K562 (cell line): ENCODE results near the gene MAP3K20. TPM values are rescaled to one million over a fixed set of nuclear protein-coding genes. Genes with fewer than 3 reads are reported as not detected.

Experiments
- BRF1 ChIP-seq: IDR thresholded peaks from 3 replicates; pipeline ENCODE4 v1.6.1; 2011; ENCODE audit warnings: borderline replicate concordance, mild to moderate bottlenecking; ENCODE audit not compliant: insufficient read length; ENCODE audit errors: extremely low read depth
- CBFA2T2 ChIP-seq: fragments of 450-650 bp; conservative IDR thresholded peaks from 2 replicates; pipeline ENCODE4 v1.6.1; 2017; ENCODE audit warnings: mild to moderate bottlenecking
- CBX2 ChIP-seq: fragments of 200-600 bp; sonication (generic); IDR thresholded peaks from one replicate; pipeline ENCODE4 v1.6.1; 2012; ENCODE audit warnings: mild to moderate bottlenecking, low read length, inconsistent platforms; ENCODE audit not compliant: insufficient read depth, poor library complexity, severe bottlenecking
- CCNT2 ChIP-seq: IDR thresholded peaks from 2 replicates; pipeline ENCODE4 v1.6.1; 2011; ENCODE audit warnings: borderline replicate concordance, low read depth, mild to moderate bottlenecking, moderate library complexity, mixed read lengths, low read length; ENCODE audit not compliant: insufficient read length; ENCODE audit errors: extremely low read depth
- KHSRP ChIP-seq: fragments of 450-650 bp; IDR thresholded peaks from 2 replicates; pipeline ENCODE4 v1.6.1; 2017
- NEUROD1 ChIP-seq: fragments of 150-350 bp; IDR thresholded peaks from 2 replicates; pipeline ENCODE4 v1.6.1; 2014; ENCODE audit warnings: borderline replicate concordance, low read length, low read depth; ENCODE audit not compliant: partially characterized antibody
- NUFIP1 ChIP-seq: fragments of 450-650 bp; IDR thresholded peaks from 2 replicates; pipeline ENCODE4 v1.6.1; 2018; ENCODE audit not compliant: partially characterized antibody
- RFX7 ChIP-seq: fragments of 250-450 bp; sonication (Bioruptor Pico); IDR thresholded peaks from 2 replicates; pipeline ENCODE4 v1.5.1; 2021; ENCODE audit warnings: mild to moderate bottlenecking
- RUNX1 ChIP-seq: sonication (generic); IDR thresholded peaks from 2 replicates; pipeline ENCODE4 v1.6.1; 2016; ENCODE audit warnings: antibody characterized with exemption, low read depth
- SNIP1 ChIP-seq: fragments of 450-650 bp; IDR thresholded peaks from 2 replicates; pipeline ENCODE4 v1.7.1; 2017; ENCODE audit warnings: low read depth, mild to moderate bottlenecking
- SUPT5H ChIP-seq: fragments of 450-650 bp; IDR thresholded peaks from 2 replicates; pipeline ENCODE4 v1.6.1; 2016
- ZNF253 ChIP-seq: fragments of 250-450 bp; sonication (Bioruptor Pico); conservative IDR thresholded peaks from 2 replicates; pipeline ENCODE4 v1.6.1; 2021; ENCODE audit warnings: mild to moderate bottlenecking
- polyA plus RNA-seq, 8 experiments: library from polyadenylated mRNA; depleted of rRNA in 4 of 8; stranded (reverse) in 5 of 8; unstranded in 3 of 8; fragments of >200 nt; fragmentation: Nextera tagmentation in 2 of 8; fragmentation: Illumina TruSeq in 1 of 8; extraction: Ambion mirVana in 2 of 8; extraction: Trizol in 1 of 8; gene quantifications; 2 replicates each; pipeline versions ENCODE4 v1.2.1 to v1.2.3, GENCODE V29; 2011 to 2014; ENCODE audit warnings: inconsistent platforms in 1 of 8, missing spikeins in 1 of 8
- total RNA-seq, 7 experiments: library from RNA; depleted of rRNA in 6 of 7; stranded (reverse); fragments of >200 nt in 6 of 7; fragmentation: Illumina TruSeq in 2 of 7; extraction: Trizol in 2 of 7; gene quantifications; 2 replicates each; pipeline versions ENCODE4 v1.2.1 to v1.2.3, GENCODE V29; 2011 to 2021; ENCODE audit warnings: low replicate concordance in 1 of 7
- TF ChIP-seq, protein P1 (sequence below), 2 experiments: IDR thresholded peaks; 2 replicates each; pipeline ENCODE4 v1.6.1; 2011; ENCODE audit warnings: borderline replicate concordance in 1 of 2, control low read depth in 1 of 2, low read depth in 1 of 2, low read length in 1 of 2, mild to moderate bottlenecking in 1 of 2, mixed read lengths in 1 of 2, moderate library complexity in 1 of 2; ENCODE audit not compliant: insufficient read depth in 1 of 2, insufficient read length in 1 of 2, poor library complexity in 1 of 2, severe bottlenecking in 1 of 2; ENCODE audit errors: extremely low read depth in 1 of 2
- TF ChIP-seq, protein P2 (sequence below): sonication (generic); formaldehyde crosslinking; IDR thresholded peaks from 2 replicates; pipeline ENCODE4 v1.8.0; 2023; ENCODE audit warnings: missing genetic modification reagents, mild to moderate bottlenecking, borderline replicate concordance
- TF ChIP-seq, protein P3 (sequence below): fragments of 450-650 bp; IDR thresholded peaks from 2 replicates; pipeline ENCODE4 v1.6.1; 2016; ENCODE audit warnings: borderline replicate concordance
- TF ChIP-seq, protein P4 (sequence below): fragments of 250-450 bp; sonication (Bioruptor Pico); IDR thresholded peaks from 2 replicates; pipeline ENCODE4 v1.8.0; 2021; ENCODE audit warnings: mild to moderate bottlenecking, moderate library complexity

MAP3K20 gene
- total and polyA plus RNA-seq, 9 of the 15 experiments (the other 6 are each of a cell fraction or from before 2014, with no cell fraction given): 9.8 to 34.2 (median 27.3) TPM

DNA sequence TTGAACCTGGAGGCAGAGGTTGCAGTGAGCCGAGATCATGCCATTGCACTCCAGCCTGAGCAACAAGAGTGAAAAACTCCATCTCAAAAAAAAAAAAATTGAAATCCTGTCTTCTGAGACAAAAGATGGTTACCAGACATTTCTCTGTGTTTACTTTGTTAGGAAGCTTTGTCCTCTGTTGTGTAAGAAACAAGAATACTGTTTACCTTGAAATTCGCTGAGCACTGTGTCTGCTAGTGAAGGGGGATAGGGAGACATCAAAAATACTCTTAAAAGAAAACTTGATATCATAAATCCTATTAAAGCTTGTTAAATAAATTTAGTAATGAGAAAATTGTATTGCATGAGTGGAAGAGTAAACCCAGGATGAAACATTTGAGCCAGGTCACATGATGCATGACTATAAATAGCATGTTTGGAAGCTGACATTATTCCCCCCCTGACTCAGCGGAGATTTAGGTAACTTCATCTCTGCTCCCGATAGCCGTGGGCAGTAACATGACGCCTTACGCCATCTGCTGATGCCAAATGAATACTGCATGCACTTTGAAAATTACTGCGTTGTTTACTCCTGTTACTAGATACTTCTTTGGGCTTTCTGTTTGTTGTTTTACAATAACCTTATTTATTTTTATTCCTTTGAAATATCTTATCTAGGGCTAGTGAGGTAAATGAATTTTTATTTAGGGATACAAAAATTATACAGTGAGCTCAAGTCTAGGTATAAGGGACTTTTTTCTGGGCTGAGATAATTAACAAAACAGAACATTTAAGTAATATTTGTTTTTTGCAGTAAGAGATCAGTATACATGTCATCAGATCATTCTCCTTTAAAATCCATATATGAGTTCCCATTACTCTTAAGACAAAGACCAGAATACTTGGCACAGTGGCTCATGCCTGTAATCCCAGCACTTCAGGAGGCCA is 134.9 kb downstream of the MAP3K20 start (continued):
- TF ChIP-seq, protein P1, sequence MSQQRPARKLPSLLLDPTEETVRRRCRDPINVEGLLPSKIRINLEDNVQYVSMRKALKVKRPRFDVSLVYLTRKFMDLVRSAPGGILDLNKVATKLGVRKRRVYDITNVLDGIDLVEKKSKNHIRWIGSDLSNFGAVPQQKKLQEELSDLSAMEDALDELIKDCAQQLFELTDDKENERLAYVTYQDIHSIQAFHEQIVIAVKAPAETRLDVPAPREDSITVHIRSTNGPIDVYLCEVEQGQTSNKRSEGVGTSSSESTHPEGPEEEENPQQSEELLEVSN (IDR thresholded peaks at IDR 0.05; ENCODE audit: borderline replicate concordance in 1 of 2, extremely low read depth in 1 of 2, insufficient read depth in 1 of 2, insufficient read length in 1 of 2, low read depth in 1 of 2, low read length in 1 of 2, poor library complexity in 1 of 2, severe bottlenecking in 1 of 2): no peak
- TF ChIP-seq NUFIP1: no peak
- no peak for TF ChIP-seq KHSRP
- TF ChIP-seq CCNT2: no peak
- TF ChIP-seq SUPT5H: no peak
- no peak for TF ChIP-seq ZNF253 (CRISPR knock-in tag)
- TF ChIP-seq, protein P2, sequence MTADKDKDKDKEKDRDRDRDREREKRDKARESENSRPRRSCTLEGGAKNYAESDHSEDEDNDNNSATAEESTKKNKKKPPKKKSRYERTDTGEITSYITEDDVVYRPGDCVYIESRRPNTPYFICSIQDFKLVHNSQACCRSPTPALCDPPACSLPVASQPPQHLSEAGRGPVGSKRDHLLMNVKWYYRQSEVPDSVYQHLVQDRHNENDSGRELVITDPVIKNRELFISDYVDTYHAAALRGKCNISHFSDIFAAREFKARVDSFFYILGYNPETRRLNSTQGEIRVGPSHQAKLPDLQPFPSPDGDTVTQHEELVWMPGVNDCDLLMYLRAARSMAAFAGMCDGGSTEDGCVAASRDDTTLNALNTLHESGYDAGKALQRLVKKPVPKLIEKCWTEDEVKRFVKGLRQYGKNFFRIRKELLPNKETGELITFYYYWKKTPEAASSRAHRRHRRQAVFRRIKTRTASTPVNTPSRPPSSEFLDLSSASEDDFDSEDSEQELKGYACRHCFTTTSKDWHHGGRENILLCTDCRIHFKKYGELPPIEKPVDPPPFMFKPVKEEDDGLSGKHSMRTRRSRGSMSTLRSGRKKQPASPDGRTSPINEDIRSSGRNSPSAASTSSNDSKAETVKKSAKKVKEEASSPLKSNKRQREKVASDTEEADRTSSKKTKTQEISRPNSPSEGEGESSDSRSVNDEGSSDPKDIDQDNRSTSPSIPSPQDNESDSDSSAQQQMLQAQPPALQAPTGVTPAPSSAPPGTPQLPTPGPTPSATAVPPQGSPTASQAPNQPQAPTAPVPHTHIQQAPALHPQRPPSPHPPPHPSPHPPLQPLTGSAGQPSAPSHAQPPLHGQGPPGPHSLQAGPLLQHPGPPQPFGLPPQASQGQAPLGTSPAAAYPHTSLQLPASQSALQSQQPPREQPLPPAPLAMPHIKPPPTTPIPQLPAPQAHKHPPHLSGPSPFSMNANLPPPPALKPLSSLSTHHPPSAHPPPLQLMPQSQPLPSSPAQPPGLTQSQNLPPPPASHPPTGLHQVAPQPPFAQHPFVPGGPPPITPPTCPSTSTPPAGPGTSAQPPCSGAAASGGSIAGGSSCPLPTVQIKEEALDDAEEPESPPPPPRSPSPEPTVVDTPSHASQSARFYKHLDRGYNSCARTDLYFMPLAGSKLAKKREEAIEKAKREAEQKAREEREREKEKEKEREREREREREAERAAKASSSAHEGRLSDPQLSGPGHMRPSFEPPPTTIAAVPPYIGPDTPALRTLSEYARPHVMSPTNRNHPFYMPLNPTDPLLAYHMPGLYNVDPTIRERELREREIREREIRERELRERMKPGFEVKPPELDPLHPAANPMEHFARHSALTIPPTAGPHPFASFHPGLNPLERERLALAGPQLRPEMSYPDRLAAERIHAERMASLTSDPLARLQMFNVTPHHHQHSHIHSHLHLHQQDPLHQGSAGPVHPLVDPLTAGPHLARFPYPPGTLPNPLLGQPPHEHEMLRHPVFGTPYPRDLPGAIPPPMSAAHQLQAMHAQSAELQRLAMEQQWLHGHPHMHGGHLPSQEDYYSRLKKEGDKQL: no peak
- TF ChIP-seq SNIP1: no peak
- no peak for TF ChIP-seq BRF1
- TF ChIP-seq, protein P3, sequence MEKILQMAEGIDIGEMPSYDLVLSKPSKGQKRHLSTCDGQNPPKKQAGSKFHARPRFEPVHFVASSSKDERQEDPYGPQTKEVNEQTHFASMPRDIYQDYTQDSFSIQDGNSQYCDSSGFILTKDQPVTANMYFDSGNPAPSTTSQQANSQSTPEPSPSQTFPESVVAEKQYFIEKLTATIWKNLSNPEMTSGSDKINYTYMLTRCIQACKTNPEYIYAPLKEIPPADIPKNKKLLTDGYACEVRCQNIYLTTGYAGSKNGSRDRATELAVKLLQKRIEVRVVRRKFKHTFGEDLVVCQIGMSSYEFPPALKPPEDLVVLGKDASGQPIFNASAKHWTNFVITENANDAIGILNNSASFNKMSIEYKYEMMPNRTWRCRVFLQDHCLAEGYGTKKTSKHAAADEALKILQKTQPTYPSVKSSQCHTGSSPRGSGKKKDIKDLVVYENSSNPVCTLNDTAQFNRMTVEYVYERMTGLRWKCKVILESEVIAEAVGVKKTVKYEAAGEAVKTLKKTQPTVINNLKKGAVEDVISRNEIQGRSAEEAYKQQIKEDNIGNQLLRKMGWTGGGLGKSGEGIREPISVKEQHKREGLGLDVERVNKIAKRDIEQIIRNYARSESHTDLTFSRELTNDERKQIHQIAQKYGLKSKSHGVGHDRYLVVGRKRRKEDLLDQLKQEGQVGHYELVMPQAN: no peak
- TF ChIP-seq RUNX1: no peak
- TF ChIP-seq CBX2: no peak
- TF ChIP-seq, protein P4, sequence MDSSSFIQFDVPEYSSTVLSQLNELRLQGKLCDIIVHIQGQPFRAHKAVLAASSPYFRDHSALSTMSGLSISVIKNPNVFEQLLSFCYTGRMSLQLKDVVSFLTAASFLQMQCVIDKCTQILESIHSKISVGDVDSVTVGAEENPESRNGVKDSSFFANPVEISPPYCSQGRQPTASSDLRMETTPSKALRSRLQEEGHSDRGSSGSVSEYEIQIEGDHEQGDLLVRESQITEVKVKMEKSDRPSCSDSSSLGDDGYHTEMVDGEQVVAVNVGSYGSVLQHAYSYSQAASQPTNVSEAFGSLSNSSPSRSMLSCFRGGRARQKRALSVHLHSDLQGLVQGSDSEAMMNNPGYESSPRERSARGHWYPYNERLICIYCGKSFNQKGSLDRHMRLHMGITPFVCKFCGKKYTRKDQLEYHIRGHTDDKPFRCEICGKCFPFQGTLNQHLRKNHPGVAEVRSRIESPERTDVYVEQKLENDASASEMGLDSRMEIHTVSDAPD (CRISPR knock-in tag): no peak
- no peak for TF ChIP-seq RFX7 (CRISPR knock-in tag)
- peak; percentile 53 for TF ChIP-seq CBFA2T2
- TF ChIP-seq NEUROD1: no peak
